ENCODE results near the gene KRTCAP3. TPM values are rescaled to one million over a fixed set of nuclear protein-coding genes. Genes with fewer than 3 reads are reported as not detected.

KRTCAP3 gene
- total and polyA plus RNA-seq, 2 of the 8 experiments (the other 6 are each of a cell fraction or from before 2014, with no cell fraction given), result 55.4 to 72.5 TPM

DNA sequence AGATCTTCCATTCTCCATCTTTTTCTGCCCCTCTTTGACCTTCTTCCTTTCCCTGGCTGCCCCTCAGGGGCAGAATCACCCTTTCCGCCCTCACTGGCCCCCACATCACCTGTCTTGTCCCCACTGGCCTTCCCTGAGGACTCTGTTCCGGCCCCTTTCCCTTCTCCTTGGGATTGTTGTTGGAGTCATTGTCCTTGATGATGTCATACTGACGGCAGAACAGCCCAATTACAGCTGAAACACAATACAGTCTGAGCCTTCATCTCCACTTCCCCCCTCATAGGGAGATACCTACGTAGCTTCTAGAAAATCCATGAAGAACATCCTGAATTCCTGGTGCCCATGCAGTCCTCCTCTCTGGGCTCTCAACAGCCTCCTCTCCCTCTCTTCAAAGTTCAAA is 50.4 kb downstream of the KRTCAP3 start:
- CTCF ChIA-PET (ENCODE audit: partially characterized antibody), result no interaction called here
- no peak for TF ChIP-seq SIX5 (IDR thresholded peaks at IDR 0.05; ENCODE audit: low read depth, low read length)
- no peak for TF ChIP-seq FOSL1 (IDR thresholded peaks at IDR 0.05; ENCODE audit: insufficient read depth, low read depth, low read length)
- no peak for TF ChIP-seq RAD21 (IDR thresholded peaks at IDR 0.05 in 1 of 2, conservative IDR thresholded peaks at IDR 0.05 in 1 of 2; ENCODE audit: low read depth in 2 of 2, low read length in 2 of 2)
- TF ChIP-seq RFX5 (IDR thresholded peaks at IDR 0.05; ENCODE audit: borderline replicate concordance, low read depth, low read length), result no peak
- TF ChIP-seq BCL11A (IDR thresholded peaks at IDR 0.05; ENCODE audit: low read depth in 2 of 2, low read length in 2 of 2), result no peak
- TF ChIP-seq RXRA (IDR thresholded peaks at IDR 0.05; ENCODE audit: insufficient read depth, low read depth, low read length), result no peak
- TF ChIP-seq SP4 (IDR thresholded peaks at IDR 0.05; ENCODE audit: low read length), result no peak
- TF ChIP-seq, protein P1, sequence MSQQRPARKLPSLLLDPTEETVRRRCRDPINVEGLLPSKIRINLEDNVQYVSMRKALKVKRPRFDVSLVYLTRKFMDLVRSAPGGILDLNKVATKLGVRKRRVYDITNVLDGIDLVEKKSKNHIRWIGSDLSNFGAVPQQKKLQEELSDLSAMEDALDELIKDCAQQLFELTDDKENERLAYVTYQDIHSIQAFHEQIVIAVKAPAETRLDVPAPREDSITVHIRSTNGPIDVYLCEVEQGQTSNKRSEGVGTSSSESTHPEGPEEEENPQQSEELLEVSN (IDR thresholded peaks at IDR 0.05), result no peak
- no peak for TF ChIP-seq SIN3A (conservative IDR thresholded peaks at IDR 0.05 in 1 of 2, IDR thresholded peaks at IDR 0.05 in 1 of 2; ENCODE audit: low read depth in 1 of 2, low read length in 2 of 2)
- TF ChIP-seq KDM1A (IDR thresholded peaks at IDR 0.05; ENCODE audit: borderline replicate concordance, low read length), result no peak
- TF ChIP-seq TAF7 (optimal IDR thresholded peaks at IDR 0.05; ENCODE audit: borderline replicate concordance, low read depth, low read length), result no peak
- TF ChIP-seq BACH1 (IDR thresholded peaks at IDR 0.05; ENCODE audit: low read length), result no peak

More for the DNA sequence above, 50.4 kb downstream of the KRTCAP3 start:
- DNase-seq (ENCODE audit: low read depth in 1 of 2, low spot score in 2 of 2) (no peak), FAIRE-seq (no peak)
- H3K4me1 ChIP-seq (replicated peaks in 1 of 4; ENCODE audit: control insufficient read depth in 3 of 4, insufficient read depth in 4 of 4, low read length in 3 of 4), result peaks cover 3 to 17% (median 4%) of the 10 kb centered on the region in 4 experiments
- peaks cover 0 to 9% (median 7%) of the 10 kb centered on the region in 4 experiments; a peak in 5 of 7 replicates for H3K27me3 ChIP-seq (replicated peaks in 1 of 4; ENCODE audit: control insufficient read depth in 3 of 4, extremely low read depth in 1 of 4, insufficient read depth in 3 of 4, low read length in 3 of 4)
- no peaks in the 10 kb centered on the region for H3K36me3 ChIP-seq (ENCODE audit: control insufficient read depth in 2 of 4, insufficient read depth in 4 of 4, low read length in 3 of 4)
- H4K8ac ChIP-seq (ENCODE audit: extremely low read depth, insufficient read depth, low read length), result no peak overlapping the region
- H3K4me3 ChIP-seq (ENCODE audit: extremely low read depth in 1 of 4, insufficient read depth in 2 of 4, low read depth in 3 of 4, low read length in 4 of 4), result no peak overlapping the region
- H4K5ac ChIP-seq (ENCODE audit: insufficient read length, low read depth, low read length), result no peak overlapping the region
- peaks cover 16% of the 10 kb centered on the region for H3K23me2 ChIP-seq (ENCODE audit: low read depth, low read length)
- H3K14ac ChIP-seq (ENCODE audit: insufficient read length), result no peak overlapping the region
- H3K79me1 ChIP-seq (ENCODE audit: low read depth, low read length), result no peaks in the 10 kb centered on the region; the same call in 1 of the 2 replicates
- H2BK20ac ChIP-seq (ENCODE audit: low read length), result no peak overlapping the region
- H3K56ac ChIP-seq (replicated peaks; ENCODE audit: insufficient read length, low read depth, low read length), result no peak overlapping the region
- H3K4ac ChIP-seq (replicated peaks; ENCODE audit: insufficient read length, low read depth, low read length), result no peak overlapping the region
- no peak overlapping the region for H2BK15ac ChIP-seq (ENCODE audit: low read length)
- no peak overlapping the region for H2BK5ac ChIP-seq (ENCODE audit: low read depth, low read length)
- H3K4me2 ChIP-seq (ENCODE audit: insufficient read depth in 1 of 2, low read depth in 2 of 2, low read length in 2 of 2), result no peak overlapping the region
- H2AFZ ChIP-seq (ENCODE audit: low read length), result no peak overlapping the region
- H2BK12ac ChIP-seq (ENCODE audit: low read depth, low read length), result no peak overlapping the region
- H3K18ac ChIP-seq (ENCODE audit: extremely low read depth, low read length), result no peak overlapping the region
- no peaks in the 10 kb centered on the region; a peak in 1 of 4 replicates for H3K9me3 ChIP-seq (ENCODE audit: insufficient read depth in 2 of 2, low read depth in 1 of 2, low read length in 1 of 2)
- no peak overlapping the region for H3K23ac ChIP-seq (ENCODE audit: insufficient read length)
- no peak overlapping the region for H4K91ac ChIP-seq (replicated peaks; ENCODE audit: insufficient read length, low read length)
- no peak overlapping the region for H3K27ac ChIP-seq (ENCODE audit: low read depth, low read length)
- POLR2A ChIA-PET (ENCODE audit: partially characterized antibody), result interaction anchor here (1.6 kb wide), 1 partner anchor 93 kb away, joined by 4 read pairs; no protein-coding TSS in a partner anchor
- WGBS, 2 experiments (ENCODE audit: extremely low coverage in 1 of 2, insufficient coverage in 1 of 2, insufficient read length in 1 of 2, insufficient replicate concordance in 2 of 2, low coverage in 1 of 2, low lambda C conversion rate in 2 of 2, missing lambda C conversion rate in 1 of 2), result 94% methylated on average over 4 of the region's 4 CpGs; no CpG with 5 or more reads in 1 of the 2 experiments
- no peaks in the 10 kb centered on the region for H4K20me1 ChIP-seq (replicated peaks in 1 of 2; ENCODE audit: control insufficient read depth in 1 of 2, insufficient read depth in 2 of 2, low read length in 2 of 2)
- H3K9ac ChIP-seq (replicated peaks in 1 of 4; ENCODE audit: extremely low read depth in 1 of 4, low read depth in 3 of 4, low read length in 3 of 4), result no peak overlapping the region
- no peak overlapping the region for H2BK120ac ChIP-seq (replicated peaks; ENCODE audit: low read depth, low read length)
- H3K79me2 ChIP-seq (ENCODE audit: control insufficient read depth in 1 of 2, insufficient read depth in 2 of 2, low read length in 2 of 2), result no peaks in the 10 kb centered on the region
- no peak overlapping the region for H2AK5ac ChIP-seq (ENCODE audit: low read depth, low read length)
